H1 (cell line): ENCODE data around the gene TCN2. TPM values are rescaled to one million over a fixed set of nuclear protein-coding genes. Genes with fewer than 3 reads are reported as not detected.

Experiments
- ASH2L ChIP-seq: fragments of 200-600, 300-600 bp; sonication (generic); IDR thresholded peaks from one replicate; pipeline ENCODE4 v1.7.1; 2017; ENCODE audit warnings: low read length
- JUND ChIP-seq: IDR thresholded peaks from 2 replicates; pipeline ENCODE4 v1.6.1; 2011; ENCODE audit warnings: mild to moderate bottlenecking, improper control_type of control experiment, low read length
- MAFK ChIP-seq: IDR thresholded peaks from 2 replicates; pipeline ENCODE4 v1.6.1; 2012; ENCODE audit warnings: low read depth, mild to moderate bottlenecking, improper control_type of control experiment, low read length
- SIRT6 ChIP-seq: IDR thresholded peaks from one replicate; pipeline ENCODE4 v1.7.1; 2012; ENCODE audit warnings: low read length, inconsistent platforms
- SUZ12 ChIP-seq: fragments of 200-600 bp; sonication (generic); IDR thresholded peaks from 2 replicates; pipeline ENCODE4 v1.6.1; 2012; ENCODE audit warnings: mild to moderate bottlenecking, inconsistent platforms, low read length, moderate library complexity, mixed read lengths
- TBP ChIP-seq: IDR thresholded peaks from 2 replicates; pipeline ENCODE4 v1.6.1; 2011; ENCODE audit warnings: low read depth, low read length, improper control_type of control experiment
- polyA plus RNA-seq, 7 experiments: library from polyadenylated mRNA; depleted of rRNA in 3 of 7; stranded (reverse) in 5 of 7; unstranded in 2 of 7; fragments of >200 nt in 5 of 7; fragments of 200-250 nt in 2 of 7; gene quantifications; 1 replicate in 5 of 7; 2 replicates in 1 of 7; 4 replicates in 1 of 7; pipeline versions ENCODE4 v1.2.1 to v1.2.3, GENCODE V29; 2011 to 2013; ENCODE audit warnings: missing spikeins in 2 of 7, mixed read lengths in 2 of 7
- total RNA-seq: library from RNA; stranded (reverse); fragmentation: NEBNext Ultra II Directional; extraction: Animal tissue kit (Norgen Biotek cat#: 25700); gene quantifications from 2 replicates; pipeline ENCODE4 v1.2.1, GENCODE V29; 2021

TCN2 gene
- total and polyA plus RNA-seq, 2 of the 8 experiments (the other 6 are each of a cell fraction or from before 2014, with no cell fraction given) = 30.0 to 87.8 TPM

GRCh38 chr22:30591191-30591587 lies 15.8 kb upstream of the TCN2 start (continued):
- TF ChIP-seq SUZ12 (no peak), MAFK (no peak), JUND (no peak), TBP (no peak), SIRT6 (no peak), ASH2L (no peak)
- TF ChIP-seq, all 59 proteins: peak for 0
